ENCODE measurements around the gene KIRREL3. TPM values are rescaled to one million over a fixed set of nuclear protein-coding genes. Genes with fewer than 3 reads are reported as not detected.

KIRREL3 gene
- total RNA-seq, 2 donors from 2014 or later, result 0.61 to 0.64 TPM

DNA sequence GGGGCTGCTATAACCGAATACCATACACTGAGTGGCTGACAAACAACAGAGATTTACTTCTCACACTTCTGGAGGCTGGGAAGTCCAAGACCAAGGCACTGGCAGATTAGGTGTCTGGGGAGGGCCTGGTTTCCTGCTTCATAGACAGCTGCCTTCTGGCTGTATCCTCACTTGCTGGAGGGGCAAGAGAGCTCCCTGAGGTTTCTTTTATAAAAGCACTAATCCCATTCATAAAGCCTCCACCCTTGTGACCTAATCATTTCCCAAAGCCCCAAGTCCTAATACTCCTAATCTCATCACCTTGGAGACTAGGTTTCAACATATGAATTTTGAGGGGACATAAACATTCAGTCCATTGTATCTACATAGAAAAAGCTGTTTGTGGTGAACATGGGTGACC, 131.8 kb downstream of the KIRREL3 start:
- Histone ChIP-seq H3K27me3 (no peaks in the 10 kb centered on the region), H3K9me3 (no peaks in the 10 kb centered on the region), H3K9ac (ENCODE audit: low read depth in 2 of 2, low read length in 2 of 2) (no peak overlapping the region), H3K36me3 (no peaks in the 10 kb centered on the region), H3K4me1 (no peaks in the 10 kb centered on the region), H3K27ac (no peak overlapping the region), H3K4me3 (no peak overlapping the region)
- no peak for DNase-seq
- TF ChIP-seq, protein P1, sequence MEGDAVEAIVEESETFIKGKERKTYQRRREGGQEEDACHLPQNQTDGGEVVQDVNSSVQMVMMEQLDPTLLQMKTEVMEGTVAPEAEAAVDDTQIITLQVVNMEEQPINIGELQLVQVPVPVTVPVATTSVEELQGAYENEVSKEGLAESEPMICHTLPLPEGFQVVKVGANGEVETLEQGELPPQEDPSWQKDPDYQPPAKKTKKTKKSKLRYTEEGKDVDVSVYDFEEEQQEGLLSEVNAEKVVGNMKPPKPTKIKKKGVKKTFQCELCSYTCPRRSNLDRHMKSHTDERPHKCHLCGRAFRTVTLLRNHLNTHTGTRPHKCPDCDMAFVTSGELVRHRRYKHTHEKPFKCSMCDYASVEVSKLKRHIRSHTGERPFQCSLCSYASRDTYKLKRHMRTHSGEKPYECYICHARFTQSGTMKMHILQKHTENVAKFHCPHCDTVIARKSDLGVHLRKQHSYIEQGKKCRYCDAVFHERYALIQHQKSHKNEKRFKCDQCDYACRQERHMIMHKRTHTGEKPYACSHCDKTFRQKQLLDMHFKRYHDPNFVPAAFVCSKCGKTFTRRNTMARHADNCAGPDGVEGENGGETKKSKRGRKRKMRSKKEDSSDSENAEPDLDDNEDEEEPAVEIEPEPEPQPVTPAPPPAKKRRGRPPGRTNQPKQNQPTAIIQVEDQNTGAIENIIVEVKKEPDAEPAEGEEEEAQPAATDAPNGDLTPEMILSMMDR (IDR thresholded peaks at IDR 0.05), result no peak
- intact Hi-C loops (cut with DNase I), result no loop called here

DNA sequence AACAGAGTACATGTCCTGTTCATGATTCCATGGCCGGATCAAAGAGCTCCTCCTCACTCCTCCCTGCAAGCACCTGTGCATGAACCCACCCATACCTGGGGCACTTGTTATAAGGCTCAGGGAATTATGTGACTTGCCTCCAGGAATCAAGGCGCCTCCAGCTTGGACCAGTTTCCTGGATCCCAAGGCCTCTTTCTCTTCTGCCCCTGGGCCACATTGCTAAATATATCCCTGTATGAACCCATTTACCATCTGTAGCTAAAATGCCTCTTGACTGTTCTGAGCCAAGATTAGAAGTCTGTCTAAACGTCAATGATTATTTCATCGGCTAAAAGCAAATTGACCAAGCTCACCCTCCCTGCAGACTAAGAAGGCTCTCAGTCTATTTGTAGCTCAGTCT, 135.6 kb downstream of the KIRREL3 start:
- no peaks in the 10 kb centered on the region for H3K9me3 ChIP-seq
- H3K4me1 ChIP-seq, result no peaks in the 10 kb centered on the region
- intact Hi-C loops (cut with DNase I), result no loop called here
- no peaks in the 10 kb centered on the region for H3K27me3 ChIP-seq
- DNase-seq, result no peak
- H3K4me3 ChIP-seq, result no peak overlapping the region
- no peaks in the 10 kb centered on the region for H3K36me3 ChIP-seq
- TF ChIP-seq, protein P1 (IDR thresholded peaks at IDR 0.05), result no peak
- H3K27ac ChIP-seq, result no peak overlapping the region
- no peak overlapping the region for H3K9ac ChIP-seq (ENCODE audit: low read depth in 2 of 2, low read length in 2 of 2)

DNA sequence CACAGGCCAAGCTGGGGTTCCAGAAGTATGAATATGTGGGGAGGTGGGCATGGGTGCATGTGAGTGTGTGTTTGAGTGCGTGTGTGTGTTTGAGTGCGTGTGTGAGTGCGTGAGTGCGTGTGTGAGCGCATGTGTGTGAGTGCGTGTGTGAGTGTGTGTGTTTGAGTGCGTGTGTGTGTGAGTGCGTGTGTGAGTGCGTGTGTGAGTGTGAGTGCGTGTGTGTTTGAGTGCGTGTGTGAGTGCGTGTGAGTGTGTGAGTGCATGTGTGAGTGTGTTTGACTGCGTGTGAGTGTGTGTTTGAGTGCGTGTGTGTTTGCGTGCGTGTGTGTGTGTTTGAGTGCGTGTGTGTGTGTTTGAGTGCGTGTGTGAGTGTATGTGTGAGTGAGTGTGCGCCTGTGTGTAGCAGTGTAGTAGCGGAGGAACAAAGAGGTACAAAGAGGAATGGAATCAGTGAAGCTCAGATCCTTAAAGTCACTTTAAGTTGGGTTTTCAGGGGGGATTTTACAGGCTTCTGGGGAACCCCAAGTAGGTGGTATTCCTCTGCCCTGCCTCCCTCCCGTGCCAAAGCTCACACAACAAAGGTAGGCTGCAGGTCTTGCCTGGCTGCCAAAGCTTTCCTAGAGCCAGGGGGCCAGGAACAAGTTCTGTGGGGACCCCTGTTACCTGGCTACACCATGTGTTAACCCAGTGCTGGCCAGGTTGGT, 137.1 kb downstream of the KIRREL3 start:
- TF ChIP-seq, protein P1 (IDR thresholded peaks at IDR 0.05), result no peak
- no peaks in the 10 kb centered on the region for H3K36me3 ChIP-seq
- no peak overlapping the region for H3K4me3 ChIP-seq
- no peak overlapping the region for H3K9ac ChIP-seq (ENCODE audit: low read depth in 2 of 2, low read length in 2 of 2)
- intact Hi-C loops (cut with DNase I), result no loop called here
- H3K9me3 ChIP-seq, result no peaks in the 10 kb centered on the region
- no peaks in the 10 kb centered on the region for H3K27me3 ChIP-seq
- no peak overlapping the region for H3K27ac ChIP-seq
- DNase-seq, result no peak
- H3K4me1 ChIP-seq, result no peaks in the 10 kb centered on the region

DNA sequence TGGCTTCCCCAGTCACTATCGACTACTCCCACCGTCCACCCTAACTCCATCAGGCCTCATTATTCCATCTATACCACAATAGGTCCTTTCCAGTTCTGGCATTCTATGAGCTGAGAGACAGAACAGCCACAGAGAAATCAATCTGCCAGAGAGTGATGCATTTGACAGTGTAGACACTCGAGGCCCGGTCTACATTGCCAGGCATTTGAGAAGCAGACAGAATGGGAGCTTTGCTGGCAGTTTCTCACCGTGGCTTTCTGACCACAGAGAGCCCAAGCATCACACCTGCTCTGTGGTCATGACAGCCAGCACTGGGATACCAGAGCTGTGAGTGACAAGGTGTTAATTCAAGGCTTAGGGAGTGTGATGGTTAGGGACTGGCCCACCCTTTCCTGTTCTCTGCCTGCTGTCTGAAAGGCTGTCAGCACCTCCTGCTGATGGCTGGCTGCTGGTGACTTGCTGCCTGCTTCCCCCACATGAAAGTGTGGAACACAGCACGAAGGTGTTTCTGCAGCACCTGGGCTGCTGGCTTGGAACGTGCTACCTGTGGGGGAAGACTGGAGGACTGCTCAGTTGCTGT, 137.8 kb downstream of the KIRREL3 start:
- intact Hi-C loops (cut with DNase I), result no loop called here
- Histone ChIP-seq H3K36me3 (no peaks in the 10 kb centered on the region), H3K4me3 (no peak overlapping the region), H3K27me3 (no peaks in the 10 kb centered on the region), H3K9ac (ENCODE audit: low read depth in 2 of 2, low read length in 2 of 2) (no peak overlapping the region), H3K4me1 (no peaks in the 10 kb centered on the region), H3K9me3 (no peaks in the 10 kb centered on the region), H3K27ac (no peak overlapping the region)
- TF ChIP-seq, protein P1 (IDR thresholded peaks at IDR 0.05), result no peak
- no peak for DNase-seq

DNA sequence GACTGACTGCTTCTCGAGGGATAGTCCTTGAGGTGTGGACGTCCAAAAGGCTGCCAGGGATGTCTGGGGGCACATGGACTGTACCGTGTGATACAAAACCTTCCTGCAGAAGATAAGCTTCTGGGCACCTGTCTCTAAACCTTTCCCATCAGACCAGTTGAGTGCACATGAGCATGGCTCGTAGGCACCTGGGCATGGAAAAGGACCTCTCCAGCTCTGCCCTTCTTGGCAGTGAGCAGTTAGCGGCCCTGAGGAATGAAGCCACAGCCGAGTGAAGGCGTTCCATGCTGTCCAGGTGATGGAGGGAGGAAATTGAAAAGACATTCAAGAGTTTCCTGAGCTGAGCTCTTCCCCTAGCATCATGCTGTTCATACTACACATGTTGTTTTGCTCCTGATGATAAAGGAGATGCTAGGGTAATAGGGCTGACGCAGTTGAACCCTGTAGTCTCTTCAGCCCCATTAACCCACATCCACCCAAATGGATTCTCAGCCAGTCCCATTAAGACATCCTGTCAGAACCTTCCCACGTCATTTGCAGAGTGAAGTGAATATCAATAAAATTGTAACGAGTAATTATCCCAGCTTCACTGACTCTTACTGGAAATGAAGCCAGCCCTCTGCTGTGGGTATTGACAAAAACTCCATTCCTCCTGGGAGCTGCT, 138.6 kb downstream of the KIRREL3 start:
- no peak overlapping the region for H3K4me3 ChIP-seq
- no peak for DNase-seq
- TF ChIP-seq, protein P1 (IDR thresholded peaks at IDR 0.05), result no peak
- H3K36me3 ChIP-seq, result no peaks in the 10 kb centered on the region
- H3K27ac ChIP-seq, result no peak overlapping the region
- intact Hi-C loops (cut with DNase I), result no loop called here
- H3K4me1 ChIP-seq, result no peaks in the 10 kb centered on the region
- H3K9me3 ChIP-seq, result no peaks in the 10 kb centered on the region
- no peak overlapping the region for H3K9ac ChIP-seq (ENCODE audit: low read depth in 2 of 2, low read length in 2 of 2)
- no peaks in the 10 kb centered on the region for H3K27me3 ChIP-seq
